ENCODE measurements around the gene SRM.

GRCh38 chr1:11044086-11044848, 15.6 kb downstream of the SRM start:
- no peak for TF ChIP-seq CTCF (IDR thresholded peaks at IDR 0.05)
- TF ChIP-seq EZH2 (IDR thresholded peaks at IDR 0.05; ENCODE audit: borderline replicate concordance, insufficient read depth, low read depth, low read length, poor library complexity, severe bottlenecking): no peak
